HEK293 (cell line): ENCODE data around the gene METTL23.

Source experiments
- GLI2 ChIP-seq: fragments of 450-650 bp; formaldehyde crosslinking; IDR thresholded peaks from 2 replicates; pipeline ENCODE4; 2017; ENCODE audit warnings: missing biosample characterization, missing genetic modification characterization, low read depth, borderline replicate concordance
- GLIS1 ChIP-seq: fragments of 450-650 bp; formaldehyde crosslinking; IDR thresholded peaks from 2 replicates; pipeline ENCODE4 v1.5.1; 2016; ENCODE audit warnings: missing biosample characterization, missing genetic modification characterization
- GLIS2 ChIP-seq: fragments of 450-650 bp; formaldehyde crosslinking; IDR thresholded peaks from 2 replicates; pipeline ENCODE4 v1.5.1; 2016; ENCODE audit warnings: missing biosample characterization, missing genetic modification characterization
- IKZF3 ChIP-seq: fragments of 450-650 bp; IDR thresholded peaks from 2 replicates; pipeline ENCODE4 v1.5.0; 2018; ENCODE audit warnings: missing biosample characterization, mild to moderate bottlenecking, missing genetic modification characterization, moderate library complexity
- KLF1 ChIP-seq: fragments of 450-650 bp; formaldehyde crosslinking; IDR thresholded peaks from 2 replicates; pipeline ENCODE4 v1.5.1; 2016; ENCODE audit warnings: missing biosample characterization, missing genetic modification characterization
- PBX3 ChIP-seq: sonication (generic); formaldehyde crosslinking; IDR thresholded peaks from 2 replicates; pipeline ENCODE4 v1.8.1; 2022; ENCODE audit warnings: mild to moderate bottlenecking, moderate library complexity, missing genetic modification reagents
- PRDM4 ChIP-seq: fragments of 450-650 bp; formaldehyde crosslinking; IDR thresholded peaks from 2 replicates; pipeline ENCODE4 v1.5.1; 2017; ENCODE audit warnings: missing biosample characterization, missing genetic modification characterization
- YY2 ChIP-seq: fragments of 450-650 bp; formaldehyde crosslinking; IDR thresholded peaks from 2 replicates; pipeline ENCODE4 v1.5.1; 2016; ENCODE audit warnings: missing biosample characterization, missing genetic modification characterization
- ZBTB1 ChIP-seq: fragments of 450-650 bp; formaldehyde crosslinking; IDR thresholded peaks from 2 replicates; pipeline ENCODE4 v1.5.1; 2016; ENCODE audit warnings: missing biosample characterization, missing genetic modification characterization
- ZBTB11 ChIP-seq: fragments of 450-650 bp; formaldehyde crosslinking; conservative IDR thresholded peaks from 2 replicates; pipeline ENCODE4 v1.5.1; 2016; ENCODE audit warnings: low read depth, missing biosample characterization, missing genetic modification characterization
- ZBTB17 ChIP-seq: fragments of 450-650 bp; formaldehyde crosslinking; IDR thresholded peaks from 2 replicates; pipeline ENCODE4 v1.5.1; 2016; ENCODE audit warnings: missing biosample characterization, missing genetic modification characterization
- ZBTB20 ChIP-seq: fragments of 450-650 bp; formaldehyde crosslinking; IDR thresholded peaks from 2 replicates; pipeline ENCODE4 v1.5.1; 2016; ENCODE audit warnings: missing biosample characterization, missing genetic modification characterization
- ZBTB8A ChIP-seq: fragments of 450-650 bp; formaldehyde crosslinking; IDR thresholded peaks from 2 replicates; pipeline ENCODE4 v1.5.1; 2016; ENCODE audit warnings: missing biosample characterization, missing genetic modification characterization
- ZFP37 ChIP-seq: fragments of 450-650 bp; formaldehyde crosslinking; IDR thresholded peaks from 2 replicates; pipeline ENCODE4 v1.5.1; 2016; ENCODE audit warnings: missing biosample characterization, missing genetic modification characterization
- ZNF114 ChIP-seq: fragments of 450-650 bp; formaldehyde crosslinking; IDR thresholded peaks from 2 replicates; pipeline ENCODE4 v1.5.0; 2017; ENCODE audit warnings: missing biosample characterization, missing genetic modification characterization
- ZNF121 ChIP-seq: fragments of 450-650 bp; formaldehyde crosslinking; IDR thresholded peaks from 2 replicates; pipeline ENCODE4 v1.5.1; 2016; ENCODE audit warnings: missing biosample characterization, missing genetic modification characterization
- ZNF174 ChIP-seq: fragments of 450-650 bp; formaldehyde crosslinking; IDR thresholded peaks from 2 replicates; pipeline ENCODE4 v1.5.0; 2017; ENCODE audit warnings: missing biosample characterization, mild to moderate bottlenecking, missing genetic modification characterization
- ZNF175 ChIP-seq: fragments of 450-650 bp; formaldehyde crosslinking; IDR thresholded peaks from 2 replicates; pipeline ENCODE4 v1.5.1; 2016; ENCODE audit warnings: missing biosample characterization, missing genetic modification characterization
- ZNF366 ChIP-seq: fragments of 450-650 bp; formaldehyde crosslinking; conservative IDR thresholded peaks from 2 replicates; pipeline ENCODE4 v1.5.1; 2016; ENCODE audit warnings: missing biosample characterization, missing genetic modification characterization
- ZNF37A ChIP-seq: fragments of 450-650 bp; IDR thresholded peaks from 2 replicates; pipeline ENCODE4 v1.5.1; 2018; ENCODE audit warnings: missing biosample characterization, missing genetic modification characterization
- ZNF473 ChIP-seq: fragments of 450-650 bp; formaldehyde crosslinking; IDR thresholded peaks from 2 replicates; pipeline ENCODE4 v1.5.1; 2017; ENCODE audit warnings: missing biosample characterization, missing genetic modification characterization
- ZNF48 ChIP-seq: fragments of 450-650 bp; formaldehyde crosslinking; IDR thresholded peaks from 2 replicates; pipeline ENCODE4 v1.5.1; 2016; ENCODE audit warnings: missing biosample characterization, missing genetic modification characterization
- ZNF548 ChIP-seq: fragments of 450-650 bp; formaldehyde crosslinking; IDR thresholded peaks from 2 replicates; pipeline ENCODE4 v1.5.1; 2016; ENCODE audit warnings: missing biosample characterization, missing genetic modification characterization
- ZNF558 ChIP-seq: fragments of 450-650 bp; formaldehyde crosslinking; IDR thresholded peaks from 2 replicates; pipeline ENCODE4 v1.5.1; 2016; ENCODE audit warnings: missing biosample characterization, missing genetic modification characterization
- ZNF624 ChIP-seq: fragments of 450-650 bp; formaldehyde crosslinking; IDR thresholded peaks from 2 replicates; pipeline ENCODE4 v1.5.1; 2017; ENCODE audit warnings: missing biosample characterization, missing genetic modification characterization
- ZNF654 ChIP-seq: fragments of 450-650 bp; formaldehyde crosslinking; IDR thresholded peaks from 2 replicates; pipeline ENCODE4 v1.5.1; 2016; ENCODE audit warnings: low read depth, missing biosample characterization, missing genetic modification characterization
- ZNF660 ChIP-seq: fragments of 450-650 bp; IDR thresholded peaks from 2 replicates; pipeline ENCODE4 v1.5.1; 2018; ENCODE audit warnings: missing biosample characterization, mild to moderate bottlenecking, missing genetic modification characterization
- ZNF664 ChIP-seq: fragments of 450-650 bp; formaldehyde crosslinking; IDR thresholded peaks from 2 replicates; pipeline ENCODE4 v1.5.1; 2016; ENCODE audit warnings: missing biosample characterization, missing genetic modification characterization
- ZNF677 ChIP-seq: fragments of 450-650 bp; IDR thresholded peaks from 2 replicates; pipeline ENCODE4 v1.5.0; 2018; ENCODE audit warnings: missing biosample characterization, mild to moderate bottlenecking, missing genetic modification characterization, moderate library complexity
- ZNF704 ChIP-seq: fragments of 450-650 bp; formaldehyde crosslinking; IDR thresholded peaks from 2 replicates; pipeline ENCODE4 v1.5.1; 2016; ENCODE audit warnings: missing biosample characterization, missing genetic modification characterization
- ZNF747 ChIP-seq: fragments of 450-650 bp; formaldehyde crosslinking; IDR thresholded peaks from 2 replicates; pipeline ENCODE4 v1.5.1; 2016; ENCODE audit warnings: missing biosample characterization, missing genetic modification characterization
- ZNF768 ChIP-seq: fragments of 450-650 bp; formaldehyde crosslinking; IDR thresholded peaks from 2 replicates; pipeline ENCODE4 v1.5.1; 2018; ENCODE audit warnings: missing biosample characterization, mild to moderate bottlenecking, missing genetic modification characterization
- ZNF776 ChIP-seq: fragments of 450-650 bp; formaldehyde crosslinking; IDR thresholded peaks from 2 replicates; pipeline ENCODE4 v1.5.0; 2017; ENCODE audit warnings: missing biosample characterization, missing genetic modification characterization, borderline replicate concordance
- ZNF785 ChIP-seq: fragments of 450-650 bp; formaldehyde crosslinking; IDR thresholded peaks from 2 replicates; pipeline ENCODE4 v1.5.1; 2016; ENCODE audit warnings: missing biosample characterization, missing genetic modification characterization

METTL23 gene

GRCh38 chr17:76737082-76737675 lies 10.5 kb downstream of the METTL23 start, which contains the start of gene SRSF2 (continued):
- 0 out of 2 replicates have a peak, but pooled peaks have one; percentile 77 for TF ChIP-seq ZNF624 (tag by site-specific recombination)
- TF ChIP-seq IKZF3 (tag by site-specific recombination), result peak; percentile 87
- TF ChIP-seq GLIS2 (tag by site-specific recombination), result no peak
- TF ChIP-seq GLI2, result no peak
- TF ChIP-seq ZBTB8A, result peak; percentile 94
- TF ChIP-seq ZNF114 (tag by site-specific recombination), result no peak
- 0 out of 2 replicates have a peak, but pooled peaks have one; percentile 25 for TF ChIP-seq ZNF558 (tag by site-specific recombination)
- no peak for TF ChIP-seq ZNF37A (tag by site-specific recombination)
- no peak; the same call in 1 of the 2 replicates for TF ChIP-seq ZNF768 (tag by site-specific recombination)
- no peak for TF ChIP-seq GLIS1 (tag by site-specific recombination)
- no peak for TF ChIP-seq ZNF664 (tag by site-specific recombination)
- peak; percentile 65; the same call in 1 of the 2 replicates for TF ChIP-seq ZNF785 (tag by site-specific recombination)
- TF ChIP-seq ZBTB17 (tag by site-specific recombination), result no peak
- TF ChIP-seq ZFP37, result peak; percentile 98
- TF ChIP-seq PRDM4, result peak; percentile 86
- no peak for TF ChIP-seq ZNF704 (tag by site-specific recombination)
- TF ChIP-seq ZNF175 (tag by site-specific recombination), result no peak
- no peak for TF ChIP-seq ZNF654 (tag by site-specific recombination)
- peak; percentile 83 for TF ChIP-seq ZNF121 (tag by site-specific recombination)
- no peak for TF ChIP-seq ZNF473 (tag by site-specific recombination)
- 0 out of 2 replicates have a peak, but pooled peaks have one; percentile 41 for TF ChIP-seq ZNF677 (tag by site-specific recombination)
- no peak for TF ChIP-seq ZNF174 (tag by site-specific recombination)
- TF ChIP-seq ZBTB20, result no peak
- TF ChIP-seq ZNF48 (tag by site-specific recombination), result no peak
- no peak for TF ChIP-seq ZNF776 (tag by site-specific recombination)
- TF ChIP-seq ZNF747 (tag by site-specific recombination), result peak; percentile 94; the same call in 1 of the 2 replicates
- TF ChIP-seq YY2 (tag by site-specific recombination), result peak; percentile 87
- TF ChIP-seq ZBTB1 (tag by site-specific recombination), result no peak
- TF ChIP-seq ZNF660 (tag by site-specific recombination), result peak; percentile 95
- no peak; the same call in 1 of the 2 replicates for TF ChIP-seq ZNF548 (tag by site-specific recombination)
- TF ChIP-seq ZBTB11 (tag by site-specific recombination), result peak; percentile 99
- TF ChIP-seq KLF1 (tag by site-specific recombination), result no peak; the same call in 1 of the 2 replicates
- TF ChIP-seq PBX3, result peak; percentile 59
- TF ChIP-seq ZNF366 (tag by site-specific recombination), result no peak
